T-helper 2 cell treated with Interferon-gamma antibody and Interleukin-4, amounts not matched to agents 5 μg/mL and 100 μg/mL, for 36 hours (primary cell): Measurements from ENCODE around the gene ZNF618.

Experiments used
- DNase-seq: peaks from one replicate; pipeline ENCODE4 v3.0.0; 2021; ENCODE audit warnings: low spot score
- H3K27ac Mint-ChIP-seq: one replicate; pipeline ENCODE4 v1.8.0; 2021; ENCODE audit warnings: mild to moderate bottlenecking, mixed read lengths
- H3K27me3 Mint-ChIP-seq: one replicate; pipeline ENCODE4 v1.8.0; 2021; ENCODE audit warnings: low read depth, mixed read lengths
- H3K36me3 Mint-ChIP-seq: one replicate; pipeline ENCODE4 v1.8.0; 2021; ENCODE audit warnings: low read depth, mixed read lengths
- H3K4me1 Mint-ChIP-seq: one replicate; pipeline ENCODE4 v1.8.0; 2021; ENCODE audit warnings: low read depth, mixed read lengths
- H3K4me3 Mint-ChIP-seq: one replicate; pipeline ENCODE4 v1.8.0; 2022; ENCODE audit warnings: mild to moderate bottlenecking, moderate library complexity, mixed read lengths
- H3K9me3 Mint-ChIP-seq: one replicate; pipeline ENCODE4 v1.8.0; 2021; ENCODE audit warnings: mixed read lengths

The ZNF618 gene

GRCh38 chr9:113941056-113941455 is 64.9 kb downstream of the ZNF618 start:
- no peak overlapping the region for H3K27ac Mint-ChIP-seq
- no peaks in the 10 kb centered on the region for H3K9me3 Mint-ChIP-seq

GRCh38 chr9:113941526-113941925 is 65.4 kb downstream of the ZNF618 start:
- Mint-ChIP-seq H3K36me3 (no peaks in the 10 kb centered on the region), H3K4me1 (no peaks in the 10 kb centered on the region), H3K4me3 (no peak overlapping the region), H3K27ac (no peak overlapping the region), H3K27me3 (peaks cover 8% of the 10 kb centered on the region), H3K9me3 (no peaks in the 10 kb centered on the region)
- no peak for DNase-seq

More at GRCh38 chr9:113941056-113941455, 64.9 kb downstream of the ZNF618 start:
- Mint-ChIP-seq H3K4me3 (no peak overlapping the region), H3K27me3 (peaks cover 8% of the 10 kb centered on the region), H3K36me3 (no peaks in the 10 kb centered on the region), H3K4me1 (no peaks in the 10 kb centered on the region)
- no peak for DNase-seq

GRCh38 chr9:113943112-113944009 is 67.3 kb downstream of the ZNF618 start:
- Mint-ChIP-seq H3K36me3 (no peaks in the 10 kb centered on the region), H3K4me3 (no peak overlapping the region), H3K4me1 (no peaks in the 10 kb centered on the region), H3K27me3 (peaks cover 6% of the 10 kb centered on the region), H3K27ac (no peak overlapping the region), H3K9me3 (no peaks in the 10 kb centered on the region)
- DNase-seq: no peak

GRCh38 chr9:113945784-113946183 is 69.7 kb downstream of the ZNF618 start:
- H3K9me3 Mint-ChIP-seq: no peaks in the 10 kb centered on the region
- H3K27ac Mint-ChIP-seq: no peak overlapping the region
- H3K36me3 Mint-ChIP-seq: no peaks in the 10 kb centered on the region
- H3K4me3 Mint-ChIP-seq: no peak overlapping the region
- H3K27me3 Mint-ChIP-seq: peaks cover 4% of the 10 kb centered on the region
- no peaks in the 10 kb centered on the region for H3K4me1 Mint-ChIP-seq
- no peak for DNase-seq

- Mint-ChIP-seq H3K9me3 (no peaks in the 10 kb centered on the region), H3K27ac (no peak overlapping the region), H3K27me3 (no peaks in the 10 kb centered on the region), H3K4me3 (no peak overlapping the region), H3K4me1 (no peaks in the 10 kb centered on the region), H3K36me3 (no peaks in the 10 kb centered on the region)
- no peak for DNase-seq
These were observed 70.5 kb downstream of the ZNF618 start for GRCh38 chr9:113946496-113947115.

- H3K4me3 Mint-ChIP-seq: no peak overlapping the region
- DNase-seq: no peak
- H3K4me1 Mint-ChIP-seq: no peaks in the 10 kb centered on the region
- H3K9me3 Mint-ChIP-seq: no peaks in the 10 kb centered on the region
- H3K27me3 Mint-ChIP-seq: no peaks in the 10 kb centered on the region
- H3K36me3 Mint-ChIP-seq: no peaks in the 10 kb centered on the region
- no peak overlapping the region for H3K27ac Mint-ChIP-seq
These were observed 71.8 kb downstream of the ZNF618 start for GRCh38 chr9:113947941-113948340.

- H3K9me3 Mint-ChIP-seq: no peaks in the 10 kb centered on the region
- no peaks in the 10 kb centered on the region for H3K36me3 Mint-ChIP-seq
- no peak overlapping the region for H3K27ac Mint-ChIP-seq
- H3K4me1 Mint-ChIP-seq: no peaks in the 10 kb centered on the region
- DNase-seq: no peak
- no peak overlapping the region for H3K4me3 Mint-ChIP-seq
- H3K27me3 Mint-ChIP-seq: no peaks in the 10 kb centered on the region
These were observed 72.9 kb downstream of the ZNF618 start for GRCh38 chr9:113948891-113949570.

GRCh38 chr9:113949571-113950078 is 73.5 kb downstream of the ZNF618 start:
- Mint-ChIP-seq H3K27ac (no peak overlapping the region), H3K27me3 (no peaks in the 10 kb centered on the region), H3K9me3 (no peaks in the 10 kb centered on the region), H3K4me1 (no peaks in the 10 kb centered on the region), H3K36me3 (no peaks in the 10 kb centered on the region), H3K4me3 (no peak overlapping the region)
- no peak for DNase-seq

GRCh38 chr9:113950195-113951031 is 74.3 kb downstream of the ZNF618 start:
- Mint-ChIP-seq H3K4me1 (no peaks in the 10 kb centered on the region), H3K27me3 (no peaks in the 10 kb centered on the region), H3K36me3 (no peaks in the 10 kb centered on the region), H3K27ac (no peak overlapping the region), H3K9me3 (no peaks in the 10 kb centered on the region), H3K4me3 (no peak overlapping the region)
- no peak for DNase-seq

- H3K36me3 Mint-ChIP-seq: no peaks in the 10 kb centered on the region
These were observed 74.9 kb downstream of the ZNF618 start for GRCh38 chr9:113951032-113951372.

GRCh38 chr9:113952676-113953075 is 76.6 kb downstream of the ZNF618 start:
- H3K4me1 Mint-ChIP-seq: no peaks in the 10 kb centered on the region

More at GRCh38 chr9:113951032-113951372, 74.9 kb downstream of the ZNF618 start:
- no peak for DNase-seq
- Mint-ChIP-seq H3K4me3 (no peak overlapping the region), H3K9me3 (no peaks in the 10 kb centered on the region), H3K27ac (no peak overlapping the region), H3K27me3 (no peaks in the 10 kb centered on the region), H3K4me1 (no peaks in the 10 kb centered on the region)

GRCh38 chr9:113953531-113953930 is 77.4 kb downstream of the ZNF618 start:
- Mint-ChIP-seq H3K27ac (no peak overlapping the region), H3K9me3 (no peaks in the 10 kb centered on the region), H3K36me3 (no peaks in the 10 kb centered on the region), H3K4me3 (no peak overlapping the region), H3K4me1 (no peaks in the 10 kb centered on the region), H3K27me3 (no peaks in the 10 kb centered on the region)
- no peak for DNase-seq

More at GRCh38 chr9:113952676-113953075, 76.6 kb downstream of the ZNF618 start:
- DNase-seq: no peak
- Mint-ChIP-seq H3K27me3 (no peaks in the 10 kb centered on the region), H3K9me3 (no peaks in the 10 kb centered on the region), H3K36me3 (no peaks in the 10 kb centered on the region), H3K4me3 (no peak overlapping the region), H3K27ac (no peak overlapping the region)

GRCh38 chr9:113954591-113954990 is 78.5 kb downstream of the ZNF618 start:
- Mint-ChIP-seq H3K4me3 (no peak overlapping the region), H3K27ac (no peak overlapping the region), H3K4me1 (no peaks in the 10 kb centered on the region), H3K36me3 (no peaks in the 10 kb centered on the region), H3K9me3 (no peaks in the 10 kb centered on the region), H3K27me3 (no peaks in the 10 kb centered on the region)
- DNase-seq: no peak
